Measurements from ENCODE around the gene ITSN1.

Gene ITSN1

GRCh38 chr21:33817138-33817537, 174.8 kb downstream of the ITSN1 start:
- Histone ChIP-seq H3K36me3 (ENCODE audit: control insufficient read depth in 1 of 2, insufficient read depth in 2 of 2, low read length in 2 of 2) (peaks cover 30 to 38% of the 10 kb centered on the region in 2 experiments), H3K27ac (ENCODE audit: low read depth, low read length) (no peak overlapping the region), H3K9ac (ENCODE audit: low read length) (no peak overlapping the region), H3K14ac (ENCODE audit: low read length) (no peak overlapping the region), H3K27me3 (ENCODE audit: insufficient read depth, low read length) (no peaks in the 10 kb centered on the region), H3K4me3 (ENCODE audit: low read depth, low read length) (no peak overlapping the region), H2BK120ac (ENCODE audit: insufficient read depth, low read length, poor library complexity) (no peak overlapping the region), H4K91ac (ENCODE audit: low read depth, low read length) (no peak overlapping the region), H3K4me2 (ENCODE audit: low read length) (no peak overlapping the region), H2BK5ac (ENCODE audit: low read depth, low read length, poor library complexity) (no peak overlapping the region), H3K18ac (ENCODE audit: low read length) (no peak overlapping the region), H2BK12ac (ENCODE audit: low read length) (no peak overlapping the region), H4K12ac (ENCODE audit: low read depth, low read length) (no peak overlapping the region), H4K8ac (ENCODE audit: low read depth, low read length) (no peak overlapping the region), H3K9me3 (ENCODE audit: insufficient read depth, low read depth, low read length) (no peaks in the 10 kb centered on the region), H2AK5ac (ENCODE audit: low read length) (no peak overlapping the region), H3K79me2 (ENCODE audit: control insufficient read depth, insufficient read depth, low read length, poor library complexity) (no peaks in the 10 kb centered on the region), H3K4me1 (ENCODE audit: control insufficient read depth in 1 of 2, insufficient read depth in 2 of 2, low read length in 2 of 2) (peaks cover 2 to 9% of the 10 kb centered on the region in 2 experiments), H3K23ac (ENCODE audit: low read length) (no peak overlapping the region), H2AFZ (ENCODE audit: insufficient read depth, low read length, poor library complexity) (no peak overlapping the region), H3K4ac (ENCODE audit: low read depth, low read length) (no peak overlapping the region), H3K79me1 (ENCODE audit: low read length) (peaks cover 3% of the 10 kb centered on the region)
- DNase-seq = no peak
- no CpG with 5 or more reads among the region's 7 CpGs for WGBS (ENCODE audit: extremely low coverage, insufficient coverage, insufficient read length)

GRCh38 chr21:33817663-33818451, 175.6 kb downstream of the ITSN1 start:
- no CpG with 5 or more reads among the region's 6 CpGs for WGBS (ENCODE audit: extremely low coverage, insufficient coverage, insufficient read length)
- Histone ChIP-seq H3K4me1 (ENCODE audit: control insufficient read depth in 1 of 2, insufficient read depth in 2 of 2, low read length in 2 of 2) (peaks cover 2 to 9% of the 10 kb centered on the region in 2 experiments), H3K9ac (ENCODE audit: low read length) (no peak overlapping the region), H4K8ac (ENCODE audit: low read depth, low read length) (no peak overlapping the region), H3K4me3 (ENCODE audit: low read depth, low read length) (no peak overlapping the region), H3K79me2 (ENCODE audit: control insufficient read depth, insufficient read depth, low read length, poor library complexity) (no peaks in the 10 kb centered on the region), H2AK5ac (ENCODE audit: low read length) (no peak overlapping the region), H2BK120ac (ENCODE audit: insufficient read depth, low read length, poor library complexity) (no peak overlapping the region), H3K9me3 (ENCODE audit: insufficient read depth, low read depth, low read length) (no peaks in the 10 kb centered on the region), H2AFZ (ENCODE audit: insufficient read depth, low read length, poor library complexity) (no peak overlapping the region), H3K27ac (ENCODE audit: low read depth, low read length) (no peak overlapping the region), H3K79me1 (ENCODE audit: low read length) (peaks cover 3% of the 10 kb centered on the region), H3K4me2 (ENCODE audit: low read length) (no peak overlapping the region), H3K14ac (ENCODE audit: low read length) (no peak overlapping the region), H3K4ac (ENCODE audit: low read depth, low read length) (no peak overlapping the region), H3K27me3 (ENCODE audit: insufficient read depth, low read length) (no peaks in the 10 kb centered on the region), H4K12ac (ENCODE audit: low read depth, low read length) (no peak overlapping the region), H3K18ac (ENCODE audit: low read length) (peak overlapping the region; percentile 23), H2BK5ac (ENCODE audit: low read depth, low read length, poor library complexity) (no peak overlapping the region), H2BK12ac (ENCODE audit: low read length) (no peak overlapping the region), H3K23ac (ENCODE audit: low read length) (no peak overlapping the region), H3K36me3 (ENCODE audit: control insufficient read depth in 1 of 2, insufficient read depth in 2 of 2, low read length in 2 of 2) (peaks cover 25 to 34% of the 10 kb centered on the region in 2 experiments), H4K91ac (ENCODE audit: low read depth, low read length) (no peak overlapping the region)
- DNase-seq = no peak

- Histone ChIP-seq H2BK5ac (ENCODE audit: low read depth, low read length, poor library complexity) (no peak overlapping the region), H3K14ac (ENCODE audit: low read length) (no peak overlapping the region), H3K27ac (ENCODE audit: low read depth, low read length) (no peak overlapping the region), H2BK120ac (ENCODE audit: insufficient read depth, low read length, poor library complexity) (no peak overlapping the region), H3K4me2 (ENCODE audit: low read length) (no peak overlapping the region), H2AK5ac (ENCODE audit: low read length) (no peak overlapping the region), H3K9me3 (ENCODE audit: insufficient read depth, low read depth, low read length) (no peaks in the 10 kb centered on the region), H3K27me3 (ENCODE audit: insufficient read depth, low read length) (no peaks in the 10 kb centered on the region), H3K4ac (ENCODE audit: low read depth, low read length) (no peak overlapping the region), H2AFZ (ENCODE audit: insufficient read depth, low read length, poor library complexity) (no peak overlapping the region), H3K4me3 (ENCODE audit: low read depth, low read length) (no peak overlapping the region), H3K79me2 (ENCODE audit: control insufficient read depth, insufficient read depth, low read length, poor library complexity) (no peaks in the 10 kb centered on the region), H3K9ac (ENCODE audit: low read length) (no peak overlapping the region), H4K91ac (ENCODE audit: low read depth, low read length) (no peak overlapping the region), H2BK12ac (ENCODE audit: low read length) (no peak overlapping the region), H3K36me3 (ENCODE audit: control insufficient read depth in 1 of 2, insufficient read depth in 2 of 2, low read length in 2 of 2) (peaks cover 19 to 29% of the 10 kb centered on the region in 2 experiments), H3K18ac (ENCODE audit: low read length) (no peak overlapping the region), H4K12ac (ENCODE audit: low read depth, low read length) (no peak overlapping the region), H4K8ac (ENCODE audit: low read depth, low read length) (no peak overlapping the region), H3K4me1 (ENCODE audit: control insufficient read depth in 1 of 2, insufficient read depth in 2 of 2, low read length in 2 of 2) (peaks cover 0 to 7% of the 10 kb centered on the region in 2 experiments), H3K79me1 (ENCODE audit: low read length) (peaks cover 3% of the 10 kb centered on the region), H3K23ac (ENCODE audit: low read length) (no peak overlapping the region)
- no peak for DNase-seq
These were observed 178.0 kb downstream of the ITSN1 start for GRCh38 chr21:33820230-33820770.

GRCh38 chr21:33820798-33821197, 178.5 kb downstream of the ITSN1 start:
- H2BK12ac ChIP-seq (ENCODE audit: low read length) = no peak overlapping the region
- H4K91ac ChIP-seq (ENCODE audit: low read depth, low read length) = no peak overlapping the region
- H3K9me3 ChIP-seq (ENCODE audit: insufficient read depth, low read depth, low read length) = no peaks in the 10 kb centered on the region
- no peak overlapping the region for H3K4me2 ChIP-seq (ENCODE audit: low read length)
- H2BK5ac ChIP-seq (ENCODE audit: low read depth, low read length, poor library complexity) = no peak overlapping the region
- no peak overlapping the region for H4K12ac ChIP-seq (ENCODE audit: low read depth, low read length)
- H3K4me3 ChIP-seq (ENCODE audit: low read depth, low read length) = no peak overlapping the region
- H3K27ac ChIP-seq (ENCODE audit: low read depth, low read length) = no peak overlapping the region
- H3K9ac ChIP-seq (ENCODE audit: low read length) = no peak overlapping the region
- H3K14ac ChIP-seq (ENCODE audit: low read length) = no peak overlapping the region
- no peaks in the 10 kb centered on the region for H3K27me3 ChIP-seq (ENCODE audit: insufficient read depth, low read length)
- WGBS (ENCODE audit: extremely low coverage, insufficient coverage, insufficient read length) = no CpG with 5 or more reads among the region's 2 CpGs
- no peak overlapping the region for H2BK120ac ChIP-seq (ENCODE audit: insufficient read depth, low read length, poor library complexity)
- H4K8ac ChIP-seq (ENCODE audit: low read depth, low read length) = no peak overlapping the region
- H2AFZ ChIP-seq (ENCODE audit: insufficient read depth, low read length, poor library complexity) = no peak overlapping the region
- H2AK5ac ChIP-seq (ENCODE audit: low read length) = no peak overlapping the region
- peaks cover 3% of the 10 kb centered on the region for H3K79me1 ChIP-seq (ENCODE audit: low read length)
- H3K18ac ChIP-seq (ENCODE audit: low read length) = no peak overlapping the region
- peaks cover 17 to 26% of the 10 kb centered on the region in 2 experiments for H3K36me3 ChIP-seq (ENCODE audit: control insufficient read depth in 1 of 2, insufficient read depth in 2 of 2, low read length in 2 of 2)
- no peak for DNase-seq
- no peaks in the 10 kb centered on the region for H3K79me2 ChIP-seq (ENCODE audit: control insufficient read depth, insufficient read depth, low read length, poor library complexity)
- H3K23ac ChIP-seq (ENCODE audit: low read length) = no peak overlapping the region
- peaks cover 0 to 7% of the 10 kb centered on the region in 2 experiments for H3K4me1 ChIP-seq (ENCODE audit: control insufficient read depth in 1 of 2, insufficient read depth in 2 of 2, low read length in 2 of 2)
- no peak overlapping the region for H3K4ac ChIP-seq (ENCODE audit: low read depth, low read length)
